Measurements from ENCODE around the gene PARVB.

DNA sequence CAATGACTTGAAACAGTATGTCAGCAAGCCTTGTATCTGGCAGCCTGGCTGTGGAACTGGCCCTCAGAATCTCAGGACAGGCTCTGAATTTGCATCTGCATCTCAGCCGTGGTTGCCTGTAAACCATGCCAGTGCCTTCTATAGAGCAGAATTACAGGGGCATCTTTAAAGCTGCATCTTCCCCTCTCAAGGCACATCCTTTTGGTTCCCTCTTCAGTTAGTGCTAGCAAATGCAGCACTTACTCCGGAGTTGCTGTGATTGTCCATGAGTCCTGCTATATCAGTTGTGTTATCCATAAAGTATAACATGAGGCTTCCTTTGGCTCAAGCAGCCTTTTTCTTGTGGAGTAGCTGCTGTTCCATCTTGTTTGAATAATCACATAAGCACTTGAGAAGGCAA is 102.7 kb downstream of the PARVB start:
- no peak for TF ChIP-seq POLR2A (IDR thresholded peaks at IDR 0.05; ENCODE audit: low read length)
- TF ChIP-seq GATA1 (IDR thresholded peaks at IDR 0.05; ENCODE audit: low read depth, low read length): no peak

Data from erythroblast (primary cell).